Measurements from ENCODE around the gene RIC1.
"Not testable (repeated sequence)": the region's sequence is repeated elsewhere in the genome, so short reads cannot be mapped to it uniquely, and the experiment has no call there.

The RIC1 gene

GRCh38 chr9:5628530-5629311 is at the start of gene RIC1:
Gene RIC1 (plus strand): TSS chr9:5629107. CDS start chr9:5629310, 203 bp downstream.
- peak; percentile 92 for DNase-seq

GRCh38 chr9:5579881-5580280 is 49.0 kb upstream of the RIC1 start:
- DNase-seq = no peak

GRCh38 chr9:5580650-5581049 is 48.3 kb upstream of the RIC1 start:
- DNase-seq = no peak

GRCh38 chr9:5581706-5582105 is 47.2 kb upstream of the RIC1 start:
- DNase-seq = not testable (repeated sequence)

- peak; percentile 58 for DNase-seq
Measured at GRCh38 chr9:5582835-5583195, 46.1 kb upstream of the RIC1 start.

- DNase-seq = peak; percentile 16
Measured at GRCh38 chr9:5586391-5586802, 42.5 kb upstream of the RIC1 start.

- peak; percentile 52 for DNase-seq
Measured at GRCh38 chr9:5587024-5587423, 41.9 kb upstream of the RIC1 start.

GRCh38 chr9:5592231-5592630 is 36.7 kb upstream of the RIC1 start:
- no peak for DNase-seq

- no peak for DNase-seq
Measured at GRCh38 chr9:5592904-5593303, 36.0 kb upstream of the RIC1 start.

GRCh38 chr9:5593904-5594303 is 35.0 kb upstream of the RIC1 start:
- DNase-seq = no peak

GRCh38 chr9:5596173-5596572 is 32.7 kb upstream of the RIC1 start:
- DNase-seq = no peak

GRCh38 chr9:5608298-5609225 is 20.3 kb upstream of the RIC1 start:
- DNase-seq = no peak

GRCh38 chr9:5609226-5609596 is 19.7 kb upstream of the RIC1 start:
- no peak for DNase-seq

GRCh38 chr9:5610491-5610890 is 18.4 kb upstream of the RIC1 start:
- no peak for DNase-seq

GRCh38 chr9:5611321-5612184 is 17.4 kb upstream of the RIC1 start:
- no peak for DNase-seq

- no peak for DNase-seq
Measured at GRCh38 chr9:5612185-5612530, 16.7 kb upstream of the RIC1 start.

- no peak for DNase-seq
Measured at GRCh38 chr9:5614192-5614591, 14.7 kb upstream of the RIC1 start.

GRCh38 chr9:5614985-5615384 is 13.9 kb upstream of the RIC1 start:
- no peak for DNase-seq

GRCh38 chr9:5617749-5618148 is 11.2 kb upstream of the RIC1 start:
- no peak for DNase-seq

- DNase-seq = no peak
Measured at GRCh38 chr9:5620494-5620893, 8.4 kb upstream of the RIC1 start.

- no peak for DNase-seq
Measured at GRCh38 chr9:5621327-5621726, 7.6 kb upstream of the RIC1 start.

- no peak for DNase-seq
Measured at GRCh38 chr9:5622016-5622415, 6.9 kb upstream of the RIC1 start.

- DNase-seq = no peak
Measured at GRCh38 chr9:5624655-5625054, 4.3 kb upstream of the RIC1 start.

Measured in CD4-positive, alpha-beta T cell treated with Interleukin-17A for 4 hours (primary cell).